Mucosa of descending colon (tissue), 3 donors: ENCODE measurements around the gene METTL16. TPM values are rescaled to one million over a fixed set of nuclear protein-coding genes. Genes with fewer than 3 reads are reported as not detected.
A peak's percentile ranks its signal among the peaks of the same experiment; 100 is the strongest.

ENCODE experiments used
- ATAC-seq: fragments of 200-7000 bp; cut with Tn5 transposase; one replicate; pipeline ENCODE4 v1.9.1; 2020; ENCODE audit warnings: mild to moderate bottlenecking, moderate library complexity
- DNase-seq, 3 donors: peaks; one replicate each; pipeline ENCODE4 v3.0.0-alpha.2; 2020
- H3K36me3 ChIP-seq: fragments of 200-600 bp; one replicate; pipeline ENCODE4 v1.8.0; 2021; ENCODE audit warnings: low read depth, mild to moderate bottlenecking
- H3K4me1 ChIP-seq: fragments of 200-600 bp; one replicate; pipeline ENCODE4 v1.8.0; 2021; ENCODE audit warnings: low read depth, mild to moderate bottlenecking
- H3K4me3 ChIP-seq: fragments of 200-600 bp; one replicate; pipeline ENCODE4 v1.8.0; 2021; ENCODE audit warnings: mild to moderate bottlenecking
- H3K9me3 ChIP-seq: fragments of 200-600 bp; one replicate; pipeline ENCODE4 v1.8.0; 2021; ENCODE audit warnings: mild to moderate bottlenecking
- intact Hi-C, 2 donors: fragments of 100-400 bp; cut with DNase I in 1 of 2; cut with micrococcal nuclease in 1 of 2; formaldehyde crosslinking; loops; one replicate each; pipeline versions ENCODE4 v1.11.0 to v1.11.1; 2022; cut with DNase I, micrococcal nuclease
- total RNA-seq, 3 donors: library from RNA; stranded (reverse); fragmentation: NEBNext Ultra II Directional in 2 of 3; extraction: Animal tissue kit (Norgen Biotek cat#: 25700) in 2 of 3; gene quantifications; one replicate each; pipeline versions ENCODE4 v1.2.1 to v1.2.4, GENCODE V29; 2021 to 2023
- TF ChIP-seq, protein P1 (sequence below): fragments of 200-600 bp; IDR thresholded peaks from one replicate; pipeline ENCODE4 v1.8.0; 2022; ENCODE audit warnings: antibody characterized with exemption, mild to moderate bottlenecking
- donor health status: DM: no; HTN: no; CAD: no; lungs with moderate emphysema.
- donor health status: DM: no; HTN: no; CAD: no.
- donor health status: DM: no; HTN: yes; CAD: no.

Gene METTL16
- total RNA-seq, 3 donors from 2014 or later: 16.2 to 30.7 (median 19.9) TPM

DNA sequence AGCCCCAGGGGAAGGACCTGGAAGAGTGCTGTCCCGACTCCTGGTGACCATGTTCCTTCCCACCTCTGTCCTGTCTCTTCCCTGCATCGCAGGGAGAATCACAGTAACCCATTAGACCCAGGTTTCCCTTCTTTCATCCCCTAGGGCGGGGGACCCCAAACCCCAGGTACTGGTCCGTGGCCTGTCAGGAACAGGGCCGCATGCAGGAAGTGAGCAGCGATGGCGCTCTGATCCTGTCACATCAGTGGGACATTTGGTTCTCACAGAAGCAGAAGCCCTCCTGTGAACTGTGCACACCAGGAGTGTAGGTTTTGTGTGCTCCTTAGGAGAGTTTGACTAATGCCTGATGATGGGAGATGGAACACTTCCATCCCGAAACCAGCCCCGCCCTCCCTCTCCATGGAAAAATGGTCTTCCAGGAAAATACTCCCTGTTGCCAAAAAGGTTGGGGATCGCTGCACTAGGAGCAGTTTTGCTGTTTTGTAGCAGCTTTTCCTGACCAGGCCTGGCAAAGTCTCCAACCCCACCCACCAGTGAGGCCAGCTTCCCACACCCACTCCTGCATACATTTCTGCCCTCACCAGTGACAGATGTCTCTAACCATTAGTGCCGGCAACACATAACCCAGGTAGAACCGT lies 121.4 kb downstream of the METTL16 start:
- no peaks in the 10 kb centered on the region for H3K36me3 ChIP-seq
- H3K4me3 ChIP-seq: no peak overlapping the region
- TF ChIP-seq, protein P1, sequence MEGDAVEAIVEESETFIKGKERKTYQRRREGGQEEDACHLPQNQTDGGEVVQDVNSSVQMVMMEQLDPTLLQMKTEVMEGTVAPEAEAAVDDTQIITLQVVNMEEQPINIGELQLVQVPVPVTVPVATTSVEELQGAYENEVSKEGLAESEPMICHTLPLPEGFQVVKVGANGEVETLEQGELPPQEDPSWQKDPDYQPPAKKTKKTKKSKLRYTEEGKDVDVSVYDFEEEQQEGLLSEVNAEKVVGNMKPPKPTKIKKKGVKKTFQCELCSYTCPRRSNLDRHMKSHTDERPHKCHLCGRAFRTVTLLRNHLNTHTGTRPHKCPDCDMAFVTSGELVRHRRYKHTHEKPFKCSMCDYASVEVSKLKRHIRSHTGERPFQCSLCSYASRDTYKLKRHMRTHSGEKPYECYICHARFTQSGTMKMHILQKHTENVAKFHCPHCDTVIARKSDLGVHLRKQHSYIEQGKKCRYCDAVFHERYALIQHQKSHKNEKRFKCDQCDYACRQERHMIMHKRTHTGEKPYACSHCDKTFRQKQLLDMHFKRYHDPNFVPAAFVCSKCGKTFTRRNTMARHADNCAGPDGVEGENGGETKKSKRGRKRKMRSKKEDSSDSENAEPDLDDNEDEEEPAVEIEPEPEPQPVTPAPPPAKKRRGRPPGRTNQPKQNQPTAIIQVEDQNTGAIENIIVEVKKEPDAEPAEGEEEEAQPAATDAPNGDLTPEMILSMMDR: no peak
- ATAC-seq (no peak), DNase-seq (no peak)
- H3K4me1 ChIP-seq: peaks cover 22% of the 10 kb centered on the region
- intact Hi-C loops: no loop called here
- H3K9me3 ChIP-seq: no peaks in the 10 kb centered on the region

GRCh38 chr17:2388683-2389055 lies 123.0 kb downstream of the METTL16 start:
- TF ChIP-seq, protein P1: no peak
- intact Hi-C loops: no loop called here
- ATAC-seq: no peak
- H3K4me3 ChIP-seq: no peak overlapping the region
- DNase-seq: no peak
- no peaks in the 10 kb centered on the region for H3K9me3 ChIP-seq
- peaks cover 11% of the 10 kb centered on the region for H3K4me1 ChIP-seq
- H3K36me3 ChIP-seq: no peaks in the 10 kb centered on the region

DNA sequence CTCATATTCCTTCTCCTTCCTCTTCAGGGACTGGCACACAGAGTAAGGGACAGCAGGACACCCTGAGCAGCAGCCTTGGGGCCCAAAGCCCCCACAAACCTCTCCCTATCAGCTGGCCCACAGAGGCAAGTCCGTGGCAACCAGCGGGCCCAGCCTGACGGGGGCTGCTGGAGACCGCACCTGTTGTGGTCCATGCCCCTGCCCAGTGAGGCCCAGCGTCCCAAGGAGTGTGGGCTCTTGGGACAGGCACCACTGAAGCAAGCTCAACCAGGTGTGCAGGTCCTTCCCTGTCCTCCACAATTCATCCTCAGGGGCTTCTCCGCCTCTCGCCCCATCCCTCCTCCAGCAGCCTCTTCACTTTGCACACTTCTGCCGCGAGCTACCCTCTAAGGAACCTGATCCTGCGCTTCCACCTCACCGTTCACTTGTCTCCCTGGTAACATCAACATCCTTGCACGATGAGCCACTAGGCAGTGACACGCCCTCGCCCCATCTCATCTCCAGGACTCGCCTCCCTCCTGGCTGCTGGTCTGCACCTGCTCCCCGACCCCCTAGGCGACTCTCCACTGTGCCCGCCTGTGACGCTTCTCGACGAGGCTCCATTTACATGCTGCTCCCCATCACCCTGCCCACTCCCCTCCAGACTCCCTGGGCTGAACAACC lies 123.5 kb downstream of the METTL16 start:
- intact Hi-C loops: no loop called here
- Histone ChIP-seq H3K9me3 (no peaks in the 10 kb centered on the region), H3K4me3 (no peak overlapping the region), H3K36me3 (no peaks in the 10 kb centered on the region), H3K4me1 (peaks cover 11% of the 10 kb centered on the region)
- TF ChIP-seq, protein P1: no peak
- ATAC-seq (no peak), DNase-seq (peak in 1 of 3 donors; percentile 53)

- Histone ChIP-seq H3K4me1 (peaks cover 16% of the 10 kb centered on the region), H3K36me3 (no peaks in the 10 kb centered on the region)
Observed at GRCh38 chr17:2387086-2388019, 124.3 kb downstream of the METTL16 start.

DNA sequence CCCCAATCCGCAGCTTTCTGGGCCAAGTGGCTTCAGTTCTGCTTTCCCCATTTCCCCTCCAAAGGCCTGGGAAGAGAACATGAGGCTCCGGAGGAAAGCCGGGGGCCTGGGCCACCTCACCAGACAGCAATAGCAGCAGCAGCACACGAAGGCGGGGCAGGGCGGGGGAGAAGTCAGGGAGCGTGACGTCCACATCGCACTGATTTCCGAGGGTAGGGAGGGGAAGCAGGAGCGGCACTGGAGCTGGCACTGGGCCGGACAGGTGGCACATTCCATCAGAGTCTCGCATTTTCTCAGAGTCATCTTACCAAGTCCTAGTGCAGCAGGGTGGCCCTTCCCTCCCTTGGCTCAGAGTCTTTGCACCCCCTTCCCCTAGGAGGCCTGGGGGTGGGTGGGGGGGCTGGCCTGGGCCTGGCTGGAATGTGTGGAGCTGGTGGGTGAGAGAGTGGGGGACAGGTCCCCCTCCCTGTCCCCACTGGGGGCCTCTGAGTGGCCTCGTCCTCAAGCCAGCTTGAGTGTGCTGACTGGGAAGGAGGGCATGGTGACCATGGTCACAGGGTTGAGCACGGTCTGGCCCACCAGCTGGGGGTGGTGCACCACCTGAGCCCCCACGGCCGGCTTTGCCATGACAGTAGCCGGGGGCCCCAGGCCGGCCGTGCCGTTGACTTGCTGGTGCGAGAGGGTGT lies 125.1 kb downstream of the METTL16 start:
- ATAC-seq (peak; percentile 85), DNase-seq (peak; percentile 73 to 84 (median 80))
- no peak overlapping the region for H3K4me3 ChIP-seq
- intact Hi-C loops: no loop called here
- no peaks in the 10 kb centered on the region for H3K9me3 ChIP-seq
- no peaks in the 10 kb centered on the region for H3K36me3 ChIP-seq
- TF ChIP-seq, protein P1: no peak
- peaks cover 9% of the 10 kb centered on the region for H3K4me1 ChIP-seq

More at GRCh38 chr17:2387086-2388019, 124.3 kb downstream of the METTL16 start:
- no peaks in the 10 kb centered on the region for H3K9me3 ChIP-seq
- H3K4me3 ChIP-seq: no peak overlapping the region
- DNase-seq (peak in 1 of 3 donors; percentile 56), ATAC-seq (no peak)
- intact Hi-C loops: no loop called here
- TF ChIP-seq, protein P1: no peak
